22Rv1 (cell line): ENCODE measurements around the gene OVCA2.

Experiments
- CTCF ChIP-seq: fragments of 450-650 bp; IDR thresholded peaks from 2 replicates; pipeline ENCODE4 v1.5.1; 2017; ENCODE audit warnings: mild to moderate bottlenecking
- ZFX ChIP-seq: fragments of 450-650 bp; IDR thresholded peaks from 2 replicates; pipeline ENCODE4 v1.6.1; 2017; ENCODE audit warnings: antibody characterized with exemption, borderline replicate concordance

- TF ChIP-seq CTCF (no peak), ZFX (no peak)
Measured at GRCh38 chr17:2037155-2037554, 4.7 kb upstream of the OVCA2 start.
